Glomerular visceral epithelial cell (primary cell): Measurements from ENCODE around the gene MPRIP.

Experiments
- DNase-seq: peaks from one replicate; pipeline ENCODE4 v3.0.0-alpha.2; 2016; ENCODE audit errors: extremely low spot score

Gene MPRIP

GRCh38 chr17:17069849-17070248 lies 27.6 kb downstream of the MPRIP start:
- DNase-seq, result no peak

- no peak for DNase-seq
These were observed 28.7 kb downstream of the MPRIP start for GRCh38 chr17:17070931-17071330.

DNA sequence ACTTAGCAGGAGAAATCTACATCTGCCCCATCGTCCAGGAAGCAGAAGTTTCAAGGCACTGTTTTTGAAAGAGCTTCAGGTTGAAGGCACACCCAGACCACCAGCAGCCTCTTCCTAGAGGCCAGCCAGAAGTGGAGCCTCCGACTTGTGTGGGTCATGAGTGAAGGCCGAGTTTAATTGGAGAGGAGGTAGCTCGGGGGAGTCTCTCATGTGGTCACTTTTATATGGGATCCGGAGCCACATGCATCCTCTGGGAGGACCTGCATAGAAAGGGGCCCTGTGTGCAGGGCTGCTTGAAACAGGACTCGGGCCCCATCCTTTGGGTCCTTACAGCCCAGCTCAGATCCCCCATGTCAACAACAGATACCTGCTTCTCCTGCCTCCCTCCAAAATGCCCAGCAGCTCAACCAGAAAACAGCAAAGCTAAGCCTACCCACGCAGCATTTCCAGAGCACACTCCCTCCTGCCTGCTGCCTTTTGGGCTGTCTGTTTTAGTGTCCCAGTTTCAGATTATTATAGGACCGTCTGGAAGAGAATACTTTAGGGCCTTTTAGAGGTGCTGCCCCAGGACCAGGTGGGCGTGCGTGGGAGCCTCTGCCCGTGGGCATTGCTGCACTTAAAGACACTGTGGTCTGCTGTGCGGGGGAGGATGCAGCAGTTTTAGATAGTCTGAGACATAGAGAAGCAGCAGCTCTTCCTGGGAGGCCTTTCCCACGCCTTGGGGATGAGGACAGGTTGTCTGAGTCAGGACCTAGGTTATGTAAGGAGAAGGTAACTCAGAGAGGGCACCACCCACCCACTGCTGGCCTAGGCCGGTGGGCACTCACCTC lies 29.5 kb downstream of the MPRIP start:
- DNase-seq, result peak; percentile 45

- DNase-seq, result no peak
These were observed 30.3 kb downstream of the MPRIP start for GRCh38 chr17:17072546-17072945.

DNA sequence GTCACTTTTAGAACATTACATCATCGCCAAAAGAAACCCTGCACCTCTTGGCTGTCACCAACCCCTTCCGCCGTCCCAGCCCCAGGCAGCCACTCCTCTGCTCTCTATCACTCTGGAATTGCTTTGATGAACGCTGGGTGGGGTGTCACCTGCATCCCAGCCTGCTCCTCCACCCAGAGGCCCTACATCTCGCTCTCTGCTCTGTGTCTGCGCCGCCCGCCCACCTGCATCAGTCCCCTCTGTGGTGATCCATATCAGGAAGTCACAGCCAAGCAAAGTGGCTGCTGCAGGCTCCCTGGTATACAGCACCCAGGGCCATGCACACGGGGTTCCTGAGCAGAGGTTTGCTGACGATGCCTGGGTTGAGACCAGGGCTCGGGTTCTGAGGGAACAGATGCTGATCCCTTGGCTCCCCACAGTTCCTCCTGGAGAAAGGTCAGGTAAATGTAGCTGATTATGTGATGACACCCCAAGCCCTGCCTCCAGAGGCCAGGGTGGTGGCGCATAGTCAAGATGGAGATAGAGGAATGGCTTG lies 30.8 kb downstream of the MPRIP start:
- no peak for DNase-seq

- no peak for DNase-seq
These were observed 31.5 kb downstream of the MPRIP start for GRCh38 chr17:17073581-17074403.

DNA sequence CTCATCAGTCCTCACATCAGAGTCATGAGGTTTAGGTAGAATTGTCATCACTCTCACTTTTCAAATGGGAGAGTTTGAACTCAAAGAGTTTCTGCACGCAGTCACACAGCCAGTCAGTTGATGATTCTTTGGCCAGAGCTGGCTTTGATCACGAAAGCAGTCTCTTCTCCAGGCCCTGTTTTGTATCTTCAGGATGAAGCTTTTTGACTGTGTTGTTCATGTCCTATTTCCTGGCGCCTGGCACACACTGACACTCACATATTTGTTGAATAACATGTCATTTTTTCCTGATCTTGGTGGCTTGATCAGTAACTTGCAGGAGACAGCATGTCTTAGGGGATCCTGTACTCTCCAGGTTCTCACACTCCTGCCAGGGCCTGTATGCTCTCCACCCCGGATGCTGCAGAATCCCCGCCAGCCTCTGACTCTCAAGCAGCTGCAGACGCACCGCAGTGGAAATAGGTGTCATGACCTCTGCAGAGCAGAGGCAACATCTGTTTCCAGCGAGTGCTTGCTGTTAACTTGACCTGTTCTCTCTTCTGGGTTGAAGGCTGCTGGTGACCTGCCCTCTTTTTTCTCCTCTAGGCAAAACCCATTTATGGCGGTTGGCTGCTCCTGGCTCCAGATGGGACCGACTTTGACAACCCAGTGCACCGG lies 33.0 kb downstream of the MPRIP start:
- no peak for DNase-seq

DNA sequence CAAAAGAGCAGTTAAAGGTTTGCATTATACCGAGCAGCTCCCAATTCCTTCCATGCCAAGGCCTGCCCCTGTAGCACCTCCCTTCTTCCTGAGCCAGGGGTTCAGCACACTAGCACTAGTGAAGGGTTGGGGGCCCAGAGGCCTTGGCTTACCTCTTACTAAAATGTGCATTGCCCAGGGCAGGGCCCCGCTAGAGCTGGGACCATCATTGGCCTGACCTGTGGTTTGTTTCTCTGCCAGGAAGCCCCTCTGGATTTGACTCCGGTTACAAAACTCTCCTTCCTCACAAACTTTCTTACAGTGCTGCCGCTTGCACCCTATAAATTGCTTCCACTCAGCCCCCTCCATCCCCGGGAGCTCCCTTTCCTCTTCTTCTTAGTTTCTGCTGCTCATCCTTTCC lies 33.8 kb downstream of the MPRIP start:
- DNase-seq, result no peak

DNA sequence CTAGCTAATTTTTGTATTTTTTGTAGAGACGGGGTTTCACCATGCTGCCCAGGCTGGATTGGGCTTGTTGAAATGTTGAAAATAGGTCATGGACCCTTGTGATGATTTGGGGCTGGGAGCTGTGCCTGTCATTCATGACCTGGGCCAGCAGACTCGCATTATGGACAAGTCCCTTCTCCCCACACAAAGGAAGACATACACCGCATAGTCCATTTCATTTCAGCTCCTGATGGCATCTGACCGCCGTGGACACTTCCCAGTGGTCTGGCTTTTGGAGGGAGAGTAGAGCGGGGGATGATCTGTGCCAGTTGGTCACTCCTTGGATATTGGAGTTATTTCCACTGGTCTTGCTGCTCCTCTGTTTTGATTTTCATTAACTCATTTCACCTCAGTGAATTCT lies 34.8 kb downstream of the MPRIP start:
- DNase-seq, result no peak

DNA sequence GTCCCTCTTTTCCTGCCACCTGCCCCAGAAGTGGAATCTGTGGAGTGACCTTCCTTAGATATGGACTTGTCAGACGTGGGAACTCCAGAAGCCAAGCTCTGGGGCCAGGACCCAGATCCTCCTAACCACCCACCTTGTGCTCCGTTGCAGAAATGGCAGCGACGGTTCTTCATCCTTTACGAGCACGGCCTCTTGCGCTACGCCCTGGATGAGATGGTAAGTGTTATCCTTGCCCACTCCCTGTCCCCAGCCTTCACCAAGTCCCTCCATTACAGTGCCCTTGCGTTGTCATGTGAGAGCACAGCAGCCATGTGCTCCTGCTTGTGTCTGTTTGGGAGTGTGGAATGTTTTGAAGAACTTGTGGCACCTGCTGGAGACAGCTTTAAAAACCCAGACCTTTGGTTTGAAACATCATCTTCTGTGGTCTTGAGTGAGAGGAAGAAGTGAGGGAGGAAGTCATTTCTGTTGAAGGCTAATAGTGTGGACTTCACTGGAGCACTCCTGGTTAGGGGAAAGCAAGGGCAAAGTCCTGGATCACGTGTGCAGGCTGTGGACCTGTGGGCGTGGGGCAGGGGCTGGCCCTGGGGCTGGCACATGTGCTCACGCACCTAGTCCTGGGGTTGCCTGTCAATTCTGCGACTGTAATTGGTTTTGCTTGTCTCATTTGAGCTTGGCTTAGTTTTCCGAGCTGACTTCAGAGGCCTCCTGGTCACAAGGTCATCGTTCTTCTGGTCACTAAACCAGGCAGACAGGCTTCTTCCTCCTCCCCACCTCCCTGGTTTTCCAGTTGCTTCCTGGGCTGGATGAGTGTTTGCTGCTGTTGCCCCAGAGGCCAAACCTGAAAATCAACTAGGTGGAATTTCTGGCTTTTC lies 35.8 kb downstream of the MPRIP start:
- no peak for DNase-seq

- no peak for DNase-seq
These were observed 36.6 kb downstream of the MPRIP start for GRCh38 chr17:17078832-17079231.

DNA sequence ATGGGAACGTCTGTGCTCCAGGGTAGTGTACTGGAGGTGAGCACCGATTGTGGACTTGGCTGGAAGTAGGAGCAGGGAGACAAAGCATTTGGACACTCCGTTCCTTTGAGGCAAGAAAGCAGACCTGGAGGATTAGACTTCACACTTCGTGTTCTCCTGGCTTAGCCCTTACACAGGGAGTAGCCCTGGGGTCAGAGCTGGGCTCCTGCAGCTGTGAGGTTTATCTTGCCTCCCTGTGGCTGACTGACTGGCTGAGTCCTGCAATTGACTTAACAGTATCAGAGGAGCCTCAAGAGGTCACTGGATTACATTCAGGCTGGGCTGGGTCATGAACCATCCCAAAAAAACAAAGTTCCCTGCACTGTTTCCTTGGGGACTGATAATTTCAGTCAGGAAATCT lies 37.1 kb downstream of the MPRIP start:
- DNase-seq, result no peak

GRCh38 chr17:17079761-17080160 lies 37.5 kb downstream of the MPRIP start:
- DNase-seq, result no peak

DNA sequence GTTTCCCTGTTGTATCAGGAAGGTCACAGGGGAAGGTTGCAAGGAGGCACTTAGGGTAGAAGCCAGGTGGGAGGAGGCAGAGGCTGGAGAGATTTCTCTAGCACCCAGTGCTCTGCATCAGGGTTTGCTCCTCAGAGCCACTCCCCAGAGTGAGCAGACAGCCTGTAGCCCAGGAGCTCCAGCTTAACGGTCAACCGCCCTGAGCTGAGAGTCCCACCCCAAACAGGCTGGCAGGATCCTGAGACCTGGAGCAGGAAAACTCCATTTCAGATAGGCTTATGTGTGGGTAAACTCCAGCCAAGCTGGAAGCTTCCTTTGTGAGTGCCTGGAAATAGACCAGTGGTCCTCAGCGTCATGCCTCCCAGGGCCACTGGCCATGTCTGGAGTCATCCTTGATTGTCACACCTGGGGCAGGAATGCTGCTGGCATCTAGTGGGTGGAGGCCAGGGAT lies 37.9 kb downstream of the MPRIP start:
- DNase-seq, result no peak

DNA sequence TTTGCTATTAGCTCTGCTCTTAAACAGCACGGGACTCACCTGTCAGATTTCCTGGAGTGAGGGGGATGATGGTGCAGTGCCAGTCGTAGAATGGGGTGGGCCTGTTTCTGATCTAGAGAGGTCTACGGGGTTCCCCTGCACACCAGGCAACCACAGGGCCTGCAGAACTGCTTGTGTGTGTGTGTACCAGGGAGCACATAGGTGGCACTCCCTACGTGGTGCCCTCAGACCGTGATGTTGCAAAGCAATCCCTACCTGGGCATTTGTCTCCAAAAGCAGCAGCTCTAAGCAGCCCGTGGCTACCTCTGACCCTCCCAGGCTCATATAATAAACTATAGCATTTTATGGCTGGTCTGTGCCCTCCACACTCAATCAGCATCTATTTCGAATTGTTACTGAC lies 38.5 kb downstream of the MPRIP start:
- DNase-seq, result no peak

DNA sequence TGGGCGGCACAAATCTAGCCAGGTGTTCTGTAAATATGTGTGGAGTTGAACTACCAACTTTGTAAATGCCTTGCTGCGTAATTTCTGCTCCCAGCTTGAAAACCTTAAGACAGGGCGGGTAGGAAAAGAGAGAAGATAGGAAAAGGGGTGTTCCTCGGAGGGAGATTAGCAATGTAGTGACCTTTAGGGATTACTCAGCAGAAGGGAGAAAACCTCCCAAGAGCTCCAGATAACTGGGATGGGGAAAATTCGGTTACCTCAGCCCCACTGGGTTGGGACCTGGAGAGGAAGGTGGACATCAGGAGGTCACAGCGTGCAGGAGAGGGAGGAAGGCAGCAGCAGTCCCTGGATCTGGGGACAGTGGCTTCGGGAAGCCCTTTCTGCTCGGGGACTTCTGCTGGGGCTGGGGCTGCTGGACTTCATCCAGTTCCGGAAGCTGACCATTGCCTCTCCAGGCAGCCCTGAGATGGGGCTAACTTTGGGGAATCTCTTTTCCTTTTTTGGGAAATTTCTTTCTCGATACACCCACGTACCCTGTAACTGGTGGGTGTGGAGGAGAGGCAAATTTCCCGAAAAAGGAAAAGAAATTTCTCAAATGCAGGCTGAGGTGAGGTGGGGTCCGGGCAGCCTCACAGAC lies 39.2 kb downstream of the MPRIP start:
- DNase-seq, result no peak

DNA sequence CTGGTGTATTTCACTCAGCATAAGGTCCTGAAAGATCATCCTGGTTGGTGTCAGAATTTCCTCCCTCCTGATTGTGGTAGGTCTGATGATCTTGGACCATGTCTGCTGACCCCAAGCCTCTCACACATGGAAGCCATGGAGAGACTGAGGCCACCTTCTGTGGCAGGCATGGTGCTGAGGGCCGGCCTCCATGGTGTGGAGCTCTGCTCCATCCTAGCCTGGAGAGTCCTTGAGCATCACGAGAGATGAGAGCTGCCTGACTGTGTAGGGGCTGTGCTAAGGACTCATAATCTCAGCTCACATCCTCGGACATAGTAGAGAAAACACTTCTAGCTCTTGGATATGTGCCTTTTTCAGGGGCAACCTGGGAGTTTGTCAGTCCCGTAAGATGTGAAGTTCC lies 40.6 kb downstream of the MPRIP start:
- DNase-seq, result no peak

DNA sequence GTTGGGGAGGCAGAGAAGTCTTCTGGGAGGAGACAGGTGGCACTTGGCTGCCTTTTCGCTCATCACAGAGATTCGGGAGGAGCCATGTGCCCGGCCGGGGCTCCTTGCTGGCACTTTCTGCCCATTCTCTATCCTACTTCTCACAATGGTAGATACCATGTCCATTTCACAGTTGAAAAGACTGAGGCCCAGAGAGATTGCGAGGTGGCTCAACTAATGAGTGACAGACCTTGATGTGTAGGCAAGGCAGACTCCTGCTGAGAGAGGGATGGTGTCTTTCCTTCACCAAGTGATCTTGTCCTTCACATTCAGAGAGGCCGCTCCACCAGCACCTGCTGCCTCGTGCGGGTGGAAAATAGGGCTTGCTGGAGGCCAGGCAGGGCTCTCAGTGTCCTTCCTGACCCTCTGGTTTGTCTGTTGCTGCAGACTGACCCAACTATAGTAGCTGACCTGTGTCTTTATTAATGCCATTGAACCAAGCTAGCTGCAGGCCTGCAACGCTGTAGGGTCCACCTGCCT lies 42.1 kb downstream of the MPRIP start:
- no peak for DNase-seq

GRCh38 chr17:17084941-17085340 lies 42.7 kb downstream of the MPRIP start:
- no peak for DNase-seq

DNA sequence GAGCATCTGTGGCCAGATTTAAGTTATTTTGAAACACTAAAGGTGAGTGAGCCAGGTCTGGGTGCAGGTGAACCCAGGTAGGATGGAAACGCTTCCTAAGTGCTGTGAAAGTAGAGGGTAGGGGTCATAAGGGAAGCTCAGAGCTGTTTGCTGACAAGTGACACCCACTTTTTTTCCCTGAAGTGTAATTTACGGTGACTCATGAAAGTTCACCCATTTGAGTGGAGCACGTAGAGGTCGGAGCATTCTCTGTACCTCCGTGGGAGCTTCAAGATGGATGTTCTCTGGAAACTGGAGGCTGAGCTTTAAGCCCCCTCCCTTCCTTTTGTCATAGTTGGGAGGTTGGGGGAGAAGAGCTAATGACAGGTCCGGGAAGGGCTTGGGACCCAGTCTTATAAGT lies 44.3 kb downstream of the MPRIP start:
- no peak for DNase-seq
